TTC549 (cell line): ENCODE data around the gene ZNF410.
"Not testable (repeated sequence)": the region's sequence is repeated elsewhere in the genome, so short reads cannot be mapped to it uniquely, and the experiment has no call there.

ENCODE experiments used
- FAIRE-seq: peaks from 2 replicates; lab custom pipeline; 2012; peaks lifted over from hg19 to GRCh38; lab: Jason Lieb, UNC

The ZNF410 gene

GRCh38 chr14:73887318-73887616 is 608 bp downstream of the ZNF410 start:
- FAIRE-seq: no peak

DNA sequence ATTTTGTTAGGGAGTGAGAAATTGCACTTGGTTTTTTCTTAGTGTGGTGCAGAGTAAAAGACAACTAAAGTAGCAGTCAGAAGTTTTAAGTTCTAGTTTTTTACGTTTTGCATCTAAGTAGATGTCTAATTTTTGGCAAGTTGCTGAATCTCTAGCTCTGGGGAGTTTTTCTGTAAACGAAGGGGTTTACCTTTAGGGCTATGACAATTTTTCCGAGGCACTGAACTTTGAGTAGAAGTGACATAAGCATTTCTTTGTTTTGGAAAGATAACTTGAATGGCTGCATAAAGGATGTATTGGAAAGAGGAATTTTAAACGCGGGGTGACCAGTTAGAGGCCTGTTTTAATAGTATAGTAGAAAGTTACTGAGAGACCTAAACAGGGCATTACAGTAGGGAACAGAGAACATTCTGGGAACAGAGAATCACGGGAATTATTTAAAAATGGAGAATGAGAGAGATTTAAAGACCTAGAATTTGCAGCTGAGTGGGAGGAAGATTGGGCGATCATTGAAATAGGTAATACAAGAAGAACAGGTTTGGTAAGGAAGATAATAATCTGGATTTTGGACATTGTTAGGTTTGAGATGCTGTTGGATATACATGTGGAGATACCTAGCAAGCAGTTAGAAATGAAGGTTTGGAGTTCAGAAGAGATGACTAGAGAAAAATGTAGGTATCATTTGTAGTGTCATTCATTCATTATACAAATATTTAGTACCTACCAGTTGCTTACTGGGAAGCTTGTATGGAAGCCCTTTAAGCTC is 1.2 kb downstream of the ZNF410 start:
- FAIRE-seq: no peak

- FAIRE-seq: no peak
Measured at GRCh38 chr14:73888460-73888725, 1.7 kb downstream of the ZNF410 start.

DNA sequence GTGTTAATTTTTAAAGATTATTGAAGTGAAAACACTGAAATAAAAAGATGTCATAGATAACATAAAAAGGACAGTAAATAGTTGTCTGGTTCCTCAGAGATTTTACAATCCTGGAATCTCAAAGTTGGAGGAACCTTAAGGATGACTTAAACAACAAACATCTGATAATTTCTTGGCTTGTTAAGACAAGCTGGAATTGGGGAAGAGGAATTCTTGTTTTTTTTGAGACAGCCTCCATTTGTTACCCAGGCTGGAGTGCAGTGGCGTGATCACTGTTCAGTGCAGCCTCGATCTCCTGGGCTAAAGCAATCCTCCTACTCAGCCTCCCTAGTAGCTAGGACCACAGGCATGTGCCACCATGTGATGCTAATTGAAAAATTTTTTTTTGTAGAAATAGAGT is 2.3 kb downstream of the ZNF410 start:
- FAIRE-seq: no peak

GRCh38 chr14:73889376-73889775 is 2.7 kb downstream of the ZNF410 start:
- no peak for FAIRE-seq

DNA sequence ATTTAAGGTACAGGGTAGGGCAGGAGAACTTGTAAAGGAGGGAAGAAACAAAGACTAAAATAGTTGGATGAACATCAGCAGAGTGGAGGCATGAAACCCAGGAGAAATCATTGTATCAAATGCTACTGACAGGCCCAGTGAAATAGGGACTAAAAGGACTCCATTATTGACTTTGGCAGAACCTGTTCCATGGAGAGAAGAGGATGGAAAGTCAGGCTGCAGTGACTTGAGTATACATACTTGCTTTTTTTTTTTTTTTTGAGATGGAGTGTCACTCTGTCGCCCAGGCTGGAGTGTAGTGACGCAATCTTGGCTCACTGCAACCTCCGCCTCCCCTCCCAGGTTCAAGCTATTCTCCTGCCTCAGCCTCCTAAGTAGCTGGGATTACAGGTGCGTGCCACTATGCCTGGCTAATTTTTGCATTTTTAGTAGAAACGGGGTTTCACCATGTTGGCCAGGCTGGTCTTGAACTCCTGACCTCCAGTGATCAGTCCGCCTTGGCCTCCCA is 7.6 kb downstream of the ZNF410 start:
- FAIRE-seq: not testable (repeated sequence)

- FAIRE-seq: no peak
Measured at GRCh38 chr14:73895939-73896338, 9.3 kb downstream of the ZNF410 start.

GRCh38 chr14:73896521-73896920 is 9.9 kb downstream of the ZNF410 start:
- no peak for FAIRE-seq

DNA sequence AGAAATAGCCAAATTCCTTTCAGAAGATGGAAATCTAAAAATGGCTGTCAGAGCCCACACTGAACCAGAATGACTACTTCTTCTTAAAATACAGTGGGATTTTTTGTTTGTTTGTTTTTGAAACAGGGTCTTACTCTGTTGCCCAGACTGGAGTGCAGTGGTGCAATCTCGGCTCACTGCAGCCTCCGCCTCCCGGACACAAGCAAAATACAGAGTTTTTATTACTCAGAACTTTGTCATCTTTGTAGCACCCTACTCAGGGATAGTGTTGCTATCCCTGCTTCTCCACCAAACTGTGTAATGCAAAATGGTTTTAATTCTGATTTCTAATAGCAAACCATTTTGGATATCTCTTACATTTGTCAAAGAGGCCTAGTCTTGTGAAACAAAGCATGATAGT is 16.4 kb downstream of the ZNF410 start:
- no peak for FAIRE-seq

GRCh38 chr14:73909681-73910080 is 23.0 kb downstream of the ZNF410 start:
- no peak for FAIRE-seq

- no peak for FAIRE-seq
Measured at GRCh38 chr14:73913256-73913655, 26.6 kb downstream of the ZNF410 start.

DNA sequence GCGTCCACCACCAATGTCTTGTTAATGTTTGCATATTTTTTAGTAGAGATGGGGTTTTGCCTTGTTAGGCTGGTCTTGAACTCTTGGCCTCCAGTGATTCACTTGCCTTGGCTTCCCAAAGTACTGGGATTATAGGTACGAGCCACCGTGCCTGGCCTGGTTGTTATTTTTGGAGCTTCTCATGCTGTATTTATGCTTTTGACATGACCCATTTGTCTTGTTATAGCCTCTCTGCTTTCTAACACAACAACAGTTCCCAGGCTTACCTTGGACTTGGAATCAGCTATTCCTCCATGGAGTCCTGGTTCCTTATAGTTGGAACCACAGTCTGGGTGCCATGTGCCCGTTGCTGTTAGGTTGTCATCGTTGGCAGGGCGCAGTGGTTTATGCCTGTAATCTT is 29.7 kb downstream of the ZNF410 start:
- FAIRE-seq: no peak

DNA sequence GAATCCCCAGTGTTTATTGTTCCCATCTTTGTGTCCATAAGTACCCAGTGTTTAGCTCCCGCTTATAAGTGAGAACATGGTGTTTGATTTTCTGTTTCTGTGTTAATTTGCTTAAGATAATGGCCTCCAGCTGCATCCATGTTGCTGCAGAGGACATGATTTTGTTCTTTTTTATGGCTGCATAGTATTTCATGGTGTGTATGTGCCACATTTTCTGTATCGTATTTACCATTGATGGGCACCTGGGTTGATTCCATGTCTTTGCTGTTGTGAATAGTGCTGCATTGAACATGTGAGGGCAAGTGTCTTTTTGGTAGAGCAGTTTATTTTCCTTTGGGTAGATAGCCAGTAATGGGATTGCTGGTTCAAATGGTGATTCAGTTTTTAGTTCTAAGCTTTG is 32.8 kb downstream of the ZNF410 start:
- FAIRE-seq: not testable (repeated sequence)

GRCh38 chr14:73924337-73924736 is 37.7 kb downstream of the ZNF410 start:
- FAIRE-seq: no peak

DNA sequence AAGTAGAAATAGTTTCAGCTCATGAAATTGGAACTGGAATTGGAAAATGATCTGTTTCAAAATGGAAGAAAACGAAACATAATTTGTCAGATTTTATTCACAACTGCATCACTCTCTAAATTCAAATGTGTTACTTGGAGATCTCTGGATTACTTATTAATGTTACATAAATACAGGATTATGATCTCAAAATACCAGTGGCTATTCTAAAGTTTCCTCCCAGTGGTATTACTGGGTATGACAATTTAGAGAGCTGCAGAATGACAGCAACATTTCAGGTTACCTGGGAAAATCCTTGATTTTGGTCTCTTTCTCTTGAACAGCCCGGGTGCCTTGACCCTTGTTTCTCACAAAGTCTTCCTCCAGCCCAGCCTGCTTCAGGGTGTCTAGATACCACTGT is 49.0 kb downstream of the ZNF410 start:
- no peak for FAIRE-seq

GRCh38 chr14:73936548-73936947 is 49.9 kb downstream of the ZNF410 start:
- no peak for FAIRE-seq

GRCh38 chr14:73937012-73937411 is 50.4 kb downstream of the ZNF410 start:
- FAIRE-seq: no peak

GRCh38 chr14:73942180-73942579 is 55.5 kb downstream of the ZNF410 start:
- FAIRE-seq: no peak

GRCh38 chr14:73943083-73943482 is 56.4 kb downstream of the ZNF410 start:
- no peak for FAIRE-seq

DNA sequence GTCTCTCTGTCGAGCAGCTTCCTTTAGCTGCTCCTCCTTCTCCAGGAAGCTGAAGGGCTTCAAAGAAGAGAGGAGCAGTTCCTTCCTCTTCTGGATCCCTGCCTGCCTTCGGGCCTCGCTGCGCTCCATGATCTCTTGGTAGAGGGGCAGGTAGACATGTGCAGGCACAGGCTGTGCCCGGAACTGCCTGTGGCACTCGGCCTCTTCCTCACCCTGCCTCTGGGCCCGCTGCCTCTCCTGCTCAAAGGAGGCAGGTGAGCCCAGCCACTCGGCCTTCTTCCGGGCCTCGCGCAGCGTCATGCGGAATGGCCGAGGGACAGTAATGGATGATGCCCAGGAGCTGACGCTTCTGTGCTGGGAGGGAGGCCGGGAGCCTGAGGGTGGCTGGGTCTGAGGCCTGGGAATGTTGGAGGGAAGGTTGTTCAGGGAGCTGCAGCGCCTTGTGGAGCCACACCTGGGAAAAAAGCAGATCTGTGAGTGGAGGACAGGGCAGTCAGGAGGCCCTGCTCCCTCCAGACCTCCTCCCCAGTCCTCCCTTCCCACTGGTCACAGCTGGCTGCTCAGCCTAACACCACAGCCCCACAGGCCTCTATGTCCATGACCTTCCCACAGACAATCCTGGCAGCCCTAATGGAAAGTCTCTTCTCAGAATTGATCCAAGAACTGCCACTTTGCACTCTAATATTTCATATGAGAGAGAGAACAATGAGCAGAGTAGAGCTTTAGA is 57.9 kb downstream of the ZNF410 start:
- FAIRE-seq: no peak

DNA sequence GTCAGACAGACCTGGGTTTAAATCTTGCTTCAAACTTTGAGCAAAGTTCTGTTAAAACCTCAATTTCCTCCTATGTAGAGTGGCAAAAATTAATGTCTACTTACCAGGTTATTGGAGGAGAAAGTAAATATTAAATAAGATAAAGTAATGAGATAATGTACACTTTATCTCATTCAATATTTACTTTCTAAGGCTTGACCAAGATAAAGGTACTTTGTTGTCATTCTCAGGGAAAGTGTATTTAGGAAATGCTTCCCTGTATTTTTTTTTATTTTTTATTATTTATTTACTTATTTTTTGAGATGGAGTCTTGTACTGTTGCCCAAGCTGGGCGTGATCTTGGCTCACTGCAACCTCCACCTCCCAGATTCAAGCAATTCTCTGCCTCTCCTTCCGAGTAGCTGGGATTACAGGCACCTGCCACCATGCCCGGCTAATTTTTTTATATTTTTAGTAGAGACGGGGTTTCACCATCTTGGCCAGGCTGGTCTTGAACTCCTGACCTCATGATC is 58.6 kb downstream of the ZNF410 start:
- no peak for FAIRE-seq

- peak; percentile 80 for FAIRE-seq
Measured at GRCh38 chr14:73949752-73950734, 63.4 kb downstream of the ZNF410 start, which contains the start of the genes COQ6 and FAM161B. Gene COQ6 (plus strand): TSS chr14:73950302. CDS start chr14:73950333, 31 bp downstream. Gene FAM161B (minus strand): TSS chr14:73950094. CDS start chr14:73950026, 68 bp downstream.
